PC-3 (cell line): ENCODE measurements around the gene KAT5.
"Not testable (repeated sequence)": the region's sequence is repeated elsewhere in the genome, so short reads cannot be mapped to it uniquely, and the experiment has no call there.

Experiments
- EZH2 ChIP-seq: fragments of 300-600 bp; sonication (generic); IDR thresholded peaks from one replicate; pipeline ENCODE4 v1.6.1; 2017; ENCODE audit warnings: antibody characterized with exemption, mild to moderate bottlenecking, low read length; ENCODE audit not compliant: unreplicated experiment
- EZH2phosphoT487 ChIP-seq: fragments of 300-600 bp; sonication (generic); IDR thresholded peaks from 2 replicates; pipeline ENCODE4 v1.6.1; 2018; ENCODE audit warnings: mild to moderate bottlenecking, antibody characterized with exemption, low read length, borderline replicate concordance
- TF ChIP-seq, protein P1 (sequence below): fragments of 300-600 bp; sonication (generic); conservative IDR thresholded peaks from 2 replicates; pipeline ENCODE4 v1.5.1; 2017; ENCODE audit warnings: antibody characterized with exemption, low read depth, mild to moderate bottlenecking, low read length

- TF ChIP-seq, protein P1, sequence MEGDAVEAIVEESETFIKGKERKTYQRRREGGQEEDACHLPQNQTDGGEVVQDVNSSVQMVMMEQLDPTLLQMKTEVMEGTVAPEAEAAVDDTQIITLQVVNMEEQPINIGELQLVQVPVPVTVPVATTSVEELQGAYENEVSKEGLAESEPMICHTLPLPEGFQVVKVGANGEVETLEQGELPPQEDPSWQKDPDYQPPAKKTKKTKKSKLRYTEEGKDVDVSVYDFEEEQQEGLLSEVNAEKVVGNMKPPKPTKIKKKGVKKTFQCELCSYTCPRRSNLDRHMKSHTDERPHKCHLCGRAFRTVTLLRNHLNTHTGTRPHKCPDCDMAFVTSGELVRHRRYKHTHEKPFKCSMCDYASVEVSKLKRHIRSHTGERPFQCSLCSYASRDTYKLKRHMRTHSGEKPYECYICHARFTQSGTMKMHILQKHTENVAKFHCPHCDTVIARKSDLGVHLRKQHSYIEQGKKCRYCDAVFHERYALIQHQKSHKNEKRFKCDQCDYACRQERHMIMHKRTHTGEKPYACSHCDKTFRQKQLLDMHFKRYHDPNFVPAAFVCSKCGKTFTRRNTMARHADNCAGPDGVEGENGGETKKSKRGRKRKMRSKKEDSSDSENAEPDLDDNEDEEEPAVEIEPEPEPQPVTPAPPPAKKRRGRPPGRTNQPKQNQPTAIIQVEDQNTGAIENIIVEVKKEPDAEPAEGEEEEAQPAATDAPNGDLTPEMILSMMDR = peak; percentile 51; the same call in 1 of the 2 replicates
- TF ChIP-seq EZH2, EZH2phosphoT487: not testable (repeated sequence)
These were observed 5.7 kb upstream of the KAT5 start for GRCh38 chr11:65706303-65706763.
